Brain pericyte (primary cell): ENCODE results near the gene C12orf50.
"Not testable (repeated sequence)": the region's sequence is repeated elsewhere in the genome, so short reads cannot be mapped to it uniquely, and the experiment has no call there.

Experiments used
- DNase-seq: peaks from one replicate; pipeline ENCODE4 v3.0.0-alpha.2; 2012; ENCODE audit warnings: low read depth, low spot score

Gene C12orf50

GRCh38 chr12:88029093-88029665 lies at the start of gene C12orf50:
C12orf50 (minus strand) TSS chr12:88029401; CDS start chr12:88026962, 2,439 bp downstream.
- no peak for DNase-seq

- DNase-seq: no peak
These were observed 38.1 kb upstream of the C12orf50 start for GRCh38 chr12:88067301-88067700.

GRCh38 chr12:88063375-88063774 lies 34.2 kb upstream of the C12orf50 start:
- DNase-seq: no peak

- DNase-seq: no peak
These were observed 33.3 kb upstream of the C12orf50 start for GRCh38 chr12:88062474-88062873.

- no peak for DNase-seq
These were observed 29.5 kb upstream of the C12orf50 start for GRCh38 chr12:88058719-88059077.

GRCh38 chr12:88057994-88058718 lies 29.0 kb upstream of the C12orf50 start:
- DNase-seq: no peak

- DNase-seq: no peak
These were observed 27.4 kb upstream of the C12orf50 start for GRCh38 chr12:88056571-88056970.

GRCh38 chr12:88052686-88053085 lies 23.5 kb upstream of the C12orf50 start:
- no peak for DNase-seq

GRCh38 chr12:88044035-88044434 lies 14.8 kb upstream of the C12orf50 start:
- no peak for DNase-seq

GRCh38 chr12:88037770-88038169 lies 8.6 kb upstream of the C12orf50 start:
- no peak for DNase-seq

GRCh38 chr12:88036353-88036965 lies 7.3 kb upstream of the C12orf50 start:
- DNase-seq: no peak

- DNase-seq: no peak
These were observed 6.7 kb upstream of the C12orf50 start for GRCh38 chr12:88035907-88036289.

GRCh38 chr12:88035271-88035906 lies 6.2 kb upstream of the C12orf50 start:
- peak; percentile 67 for DNase-seq

GRCh38 chr12:88031161-88031560 lies 2.0 kb upstream of the C12orf50 start:
- DNase-seq: not testable (repeated sequence)

- DNase-seq: no peak
These were observed 3.0 kb downstream of the C12orf50 start for GRCh38 chr12:88026196-88026595.

- DNase-seq: no peak
These were observed 11.2 kb downstream of the C12orf50 start for GRCh38 chr12:88017964-88018363.

GRCh38 chr12:88015825-88016224 lies 13.4 kb downstream of the C12orf50 start:
- no peak for DNase-seq

GRCh38 chr12:88011755-88012154 lies 17.4 kb downstream of the C12orf50 start:
- no peak for DNase-seq

GRCh38 chr12:88006351-88006750 lies 22.9 kb downstream of the C12orf50 start:
- no peak for DNase-seq

- DNase-seq: no peak
These were observed 27.9 kb downstream of the C12orf50 start for GRCh38 chr12:88001327-88001726.

- DNase-seq: peak; percentile 34
These were observed 33.5 kb downstream of the C12orf50 start for GRCh38 chr12:87995581-87996178.

- DNase-seq: no peak
These were observed 37.7 kb downstream of the C12orf50 start for GRCh38 chr12:87991483-87991882.
